ENCODE results near the gene MEIOSIN.
A peak's percentile ranks its signal among the peaks of the same experiment; 100 is the strongest.

Gene MEIOSIN

GRCh38 chr19:45768984-45769782 is 35.9 kb downstream of the MEIOSIN start, which contains the start of gene SIX5:
SIX5 (minus strand) TSS chr19:45769252; CDS start chr19:45768844, 408 bp downstream.
- no peaks in the 10 kb centered on the region for H3K9me3 ChIP-seq
- peaks cover 100% of the 10 kb centered on the region for H3K27me3 ChIP-seq
- peak within 1 kb of the TSS; percentile 58 to 86 for H3K4me3 ChIP-seq (ENCODE audit: low read depth in 1 of 2, low read length in 1 of 2)
- no peak within 1 kb of the TSS for H3K27ac ChIP-seq
- TF ChIP-seq CTCF (IDR thresholded peaks at IDR 0.05): no peak
- no peaks in the 10 kb centered on the region for H3K36me3 ChIP-seq
- peaks cover 29 to 34% of the 10 kb centered on the region in 2 experiments for H3K4me1 ChIP-seq (ENCODE audit: control insufficient read depth in 1 of 2, insufficient read depth in 1 of 2, low read depth in 1 of 2, low read length in 1 of 2)

DNA sequence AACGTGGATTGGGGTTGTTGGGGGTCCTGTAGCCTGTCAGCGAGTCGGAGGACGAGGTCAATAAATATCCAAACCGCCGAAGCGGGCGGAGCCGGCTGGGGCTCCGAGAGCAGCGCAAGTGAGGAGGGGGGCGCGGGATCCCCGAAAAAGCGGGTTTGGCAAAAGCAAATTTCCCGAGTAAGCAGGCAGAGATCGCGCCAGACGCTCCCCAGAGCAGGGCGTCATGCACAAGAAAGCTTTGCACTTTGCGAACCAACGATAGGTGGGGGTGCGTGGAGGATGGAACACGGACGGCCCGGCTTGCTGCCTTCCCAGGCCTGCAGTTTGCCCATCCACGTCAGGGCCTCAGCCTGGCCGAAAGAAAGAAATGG is 36.6 kb downstream of the MEIOSIN start:
- Histone ChIP-seq H3K4me3 (ENCODE audit: low read depth in 1 of 2, low read length in 1 of 2) (peak overlapping the region; percentile 58 to 86), H3K4me1 (ENCODE audit: control insufficient read depth in 1 of 2, insufficient read depth in 1 of 2, low read depth in 1 of 2, low read length in 1 of 2) (peaks cover 29 to 34% of the 10 kb centered on the region in 2 experiments)

DNA sequence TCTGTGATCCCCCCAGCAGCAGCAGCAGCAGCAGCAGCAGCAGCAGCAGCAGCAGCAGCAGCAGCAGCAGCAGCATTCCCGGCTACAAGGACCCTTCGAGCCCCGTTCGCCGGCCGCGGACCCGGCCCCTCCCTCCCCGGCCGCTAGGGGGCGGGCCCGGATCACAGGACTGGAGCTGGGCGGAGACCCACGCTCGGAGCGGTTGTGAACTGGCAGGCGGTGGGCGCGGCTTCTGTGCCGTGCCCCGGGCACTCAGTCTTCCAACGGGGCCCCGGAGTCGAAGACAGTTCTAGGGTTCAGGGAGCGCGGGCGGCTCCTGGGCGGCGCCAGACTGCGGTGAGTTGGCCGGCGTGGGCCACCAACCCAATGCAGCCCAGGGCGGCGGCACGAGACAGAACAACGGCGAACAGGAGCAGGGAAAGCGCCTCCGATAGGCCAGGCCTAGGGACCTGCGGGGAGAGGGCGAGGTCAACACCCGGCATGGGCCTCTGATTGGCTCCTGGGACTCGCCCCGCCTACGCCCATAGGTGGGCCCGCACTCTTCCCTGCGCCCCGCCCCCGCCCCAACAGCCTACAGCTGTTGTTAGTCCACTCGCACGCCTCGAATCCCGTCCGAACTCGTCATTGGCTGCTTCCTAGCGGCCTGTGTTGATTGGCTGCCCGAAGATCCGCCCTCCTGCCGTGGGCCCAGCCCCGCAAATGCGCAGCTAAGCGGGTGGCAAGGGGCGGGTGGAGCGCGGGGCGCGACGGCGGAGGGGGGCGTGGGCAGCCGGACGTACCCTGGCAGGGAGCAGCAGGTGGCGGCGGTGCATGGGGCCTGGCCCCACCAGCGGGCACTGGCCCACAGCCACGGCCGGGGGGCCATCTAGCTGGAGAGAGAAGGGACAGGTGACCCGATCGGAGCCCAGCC is 37.2 kb downstream of the MEIOSIN start:
- Histone ChIP-seq H3K27ac (no peak overlapping the region), H3K4me1 (ENCODE audit: control insufficient read depth in 1 of 2, insufficient read depth in 1 of 2, low read depth in 1 of 2, low read length in 1 of 2) (peaks cover 29 to 34% of the 10 kb centered on the region in 2 experiments), H3K27me3 (peaks cover 100% of the 10 kb centered on the region), H3K36me3 (no peaks in the 10 kb centered on the region), H3K9me3 (no peaks in the 10 kb centered on the region), H3K4me3 (ENCODE audit: low read depth in 1 of 2, low read length in 1 of 2) (peak overlapping the region; percentile 58 to 86)
- TF ChIP-seq CTCF (IDR thresholded peaks at IDR 0.05): peak; percentile 91

More for the DNA sequence above, 36.6 kb downstream of the MEIOSIN start:
- H3K9me3 ChIP-seq: no peaks in the 10 kb centered on the region
- H3K36me3 ChIP-seq: no peaks in the 10 kb centered on the region
- TF ChIP-seq CTCF (IDR thresholded peaks at IDR 0.05): no peak
- no peak overlapping the region for H3K27ac ChIP-seq
- peaks cover 100% of the 10 kb centered on the region for H3K27me3 ChIP-seq

- Histone ChIP-seq H3K27ac (no peak overlapping the region), H3K4me1 (ENCODE audit: control insufficient read depth in 1 of 2, insufficient read depth in 1 of 2, low read depth in 1 of 2, low read length in 1 of 2) (peaks cover 29 to 34% of the 10 kb centered on the region in 2 experiments), H3K9me3 (no peaks in the 10 kb centered on the region), H3K36me3 (no peaks in the 10 kb centered on the region), H3K4me3 (ENCODE audit: low read depth in 1 of 2, low read length in 1 of 2) (no peak overlapping the region), H3K27me3 (peaks cover 99% of the 10 kb centered on the region)
- no peak for TF ChIP-seq CTCF (IDR thresholded peaks at IDR 0.05)
Measured at GRCh38 chr19:45771311-45771933, 38.2 kb downstream of the MEIOSIN start.

GRCh38 chr19:45772130-45772840 is 39.0 kb downstream of the MEIOSIN start:
- peaks cover 29 to 34% of the 10 kb centered on the region in 2 experiments for H3K4me1 ChIP-seq (ENCODE audit: control insufficient read depth in 1 of 2, insufficient read depth in 1 of 2, low read depth in 1 of 2, low read length in 1 of 2)
- H3K9me3 ChIP-seq: no peaks in the 10 kb centered on the region
- H3K36me3 ChIP-seq: no peaks in the 10 kb centered on the region
- peaks cover 99% of the 10 kb centered on the region for H3K27me3 ChIP-seq
- no peak overlapping the region for H3K27ac ChIP-seq
- TF ChIP-seq CTCF (IDR thresholded peaks at IDR 0.05): no peak
- H3K4me3 ChIP-seq (ENCODE audit: low read depth in 1 of 2, low read length in 1 of 2): no peak overlapping the region
